Measurements from ENCODE around the gene SLX4IP.

The SLX4IP gene

DNA sequence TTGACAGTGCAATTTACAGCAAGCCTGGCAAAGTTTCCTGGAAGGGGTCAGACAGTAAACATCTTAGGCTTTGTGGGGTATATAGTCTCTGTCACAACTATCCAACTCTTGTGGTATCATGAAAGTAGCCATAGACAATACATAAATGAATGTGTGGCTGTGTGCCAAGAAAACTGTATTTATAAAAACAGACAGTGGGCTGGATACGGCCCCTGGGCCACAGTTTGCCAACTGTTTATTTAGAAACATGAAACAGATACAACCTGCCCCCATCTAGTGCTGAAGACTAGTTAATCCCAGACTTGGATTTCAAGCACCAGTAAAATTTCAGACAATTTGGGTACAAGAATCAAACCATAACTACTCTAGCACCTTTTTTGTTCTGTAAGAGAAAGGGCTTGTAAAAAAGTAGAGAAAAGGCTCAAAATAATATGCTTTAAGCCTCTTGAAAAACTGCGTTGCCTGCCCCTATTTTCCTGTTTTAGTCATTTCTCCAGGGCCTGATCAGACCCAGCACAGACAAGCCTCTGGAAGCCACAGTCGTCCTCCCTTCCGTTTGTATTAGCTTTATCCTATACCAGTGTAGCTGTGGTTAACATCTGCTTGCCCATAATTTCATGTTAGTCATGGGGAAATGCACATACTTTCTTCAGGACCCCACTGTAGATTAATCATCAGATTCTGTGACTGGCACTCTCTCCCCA lies 207.9 kb downstream of the SLX4IP start:
- no peak overlapping the region for H3K4me3 ChIP-seq (replicated peaks; ENCODE audit: low read depth, low read length)
- DNase-seq (ENCODE audit: extremely low read depth, low read depth), result no peak
- TF ChIP-seq, protein P1, sequence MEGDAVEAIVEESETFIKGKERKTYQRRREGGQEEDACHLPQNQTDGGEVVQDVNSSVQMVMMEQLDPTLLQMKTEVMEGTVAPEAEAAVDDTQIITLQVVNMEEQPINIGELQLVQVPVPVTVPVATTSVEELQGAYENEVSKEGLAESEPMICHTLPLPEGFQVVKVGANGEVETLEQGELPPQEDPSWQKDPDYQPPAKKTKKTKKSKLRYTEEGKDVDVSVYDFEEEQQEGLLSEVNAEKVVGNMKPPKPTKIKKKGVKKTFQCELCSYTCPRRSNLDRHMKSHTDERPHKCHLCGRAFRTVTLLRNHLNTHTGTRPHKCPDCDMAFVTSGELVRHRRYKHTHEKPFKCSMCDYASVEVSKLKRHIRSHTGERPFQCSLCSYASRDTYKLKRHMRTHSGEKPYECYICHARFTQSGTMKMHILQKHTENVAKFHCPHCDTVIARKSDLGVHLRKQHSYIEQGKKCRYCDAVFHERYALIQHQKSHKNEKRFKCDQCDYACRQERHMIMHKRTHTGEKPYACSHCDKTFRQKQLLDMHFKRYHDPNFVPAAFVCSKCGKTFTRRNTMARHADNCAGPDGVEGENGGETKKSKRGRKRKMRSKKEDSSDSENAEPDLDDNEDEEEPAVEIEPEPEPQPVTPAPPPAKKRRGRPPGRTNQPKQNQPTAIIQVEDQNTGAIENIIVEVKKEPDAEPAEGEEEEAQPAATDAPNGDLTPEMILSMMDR (IDR thresholded peaks at IDR 0.05; ENCODE audit: low read depth, low read length, missing control alignments), result no peak

DNA sequence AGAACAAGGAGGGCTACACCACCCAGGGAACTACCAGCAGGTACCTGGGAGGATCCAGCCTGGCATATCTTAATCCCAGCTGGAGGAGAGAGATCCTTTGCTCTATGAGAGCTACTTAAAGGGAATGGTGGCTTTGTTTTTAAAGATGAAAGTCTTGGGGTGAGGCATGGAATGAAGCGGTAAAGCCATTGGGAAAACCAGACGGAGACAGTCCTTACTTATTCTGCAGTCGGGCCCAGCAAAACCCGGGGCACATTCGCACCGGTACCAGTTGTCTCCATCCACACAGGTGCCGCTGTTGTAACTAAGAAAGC lies 208.4 kb downstream of the SLX4IP start:
- TF ChIP-seq, protein P1 (IDR thresholded peaks at IDR 0.05; ENCODE audit: low read depth, low read length, missing control alignments), result no peak
- no peak for DNase-seq (ENCODE audit: extremely low read depth, low read depth)
- H3K4me3 ChIP-seq (replicated peaks; ENCODE audit: low read depth, low read length), result no peak overlapping the region

DNA sequence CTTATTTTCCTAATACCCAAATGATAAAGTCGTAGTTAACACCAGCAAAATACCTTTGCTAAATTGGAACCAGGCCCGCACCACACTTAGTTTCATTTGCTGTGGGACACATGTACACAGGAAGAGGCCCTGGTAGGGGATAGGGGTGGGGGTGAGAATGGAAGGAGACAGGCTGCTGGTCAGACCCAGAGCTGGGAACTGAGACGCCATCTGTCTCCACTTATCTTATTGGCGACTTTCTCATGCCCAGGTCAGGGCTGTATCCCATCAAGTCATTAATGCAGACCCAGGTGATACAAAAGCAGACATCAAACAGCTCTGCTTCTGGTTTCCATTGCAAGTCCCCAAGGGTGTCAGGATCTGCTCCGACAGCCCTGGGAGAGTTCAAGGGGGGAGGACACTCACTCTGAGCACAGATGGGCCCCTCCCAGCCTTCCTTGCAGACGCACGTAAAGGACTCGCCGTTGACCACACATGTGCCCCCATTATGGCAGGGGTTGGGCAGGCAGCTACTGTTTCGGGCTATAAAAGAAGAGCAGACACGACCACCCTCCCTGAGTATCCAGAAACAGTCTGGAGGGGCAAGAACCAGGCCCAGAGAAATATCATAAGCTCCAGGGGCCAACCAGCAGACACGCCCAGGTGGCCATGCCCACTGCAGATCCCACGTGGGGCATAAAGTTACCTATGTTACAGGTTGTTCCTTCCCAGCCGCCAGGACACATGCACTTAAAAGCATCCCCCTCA lies 209.5 kb downstream of the SLX4IP start:
- no peak overlapping the region for H3K4me3 ChIP-seq (replicated peaks; ENCODE audit: low read depth, low read length)
- DNase-seq (ENCODE audit: extremely low read depth, low read depth), result no peak
- TF ChIP-seq, protein P1 (IDR thresholded peaks at IDR 0.05; ENCODE audit: low read depth, low read length, missing control alignments), result no peak

DNA sequence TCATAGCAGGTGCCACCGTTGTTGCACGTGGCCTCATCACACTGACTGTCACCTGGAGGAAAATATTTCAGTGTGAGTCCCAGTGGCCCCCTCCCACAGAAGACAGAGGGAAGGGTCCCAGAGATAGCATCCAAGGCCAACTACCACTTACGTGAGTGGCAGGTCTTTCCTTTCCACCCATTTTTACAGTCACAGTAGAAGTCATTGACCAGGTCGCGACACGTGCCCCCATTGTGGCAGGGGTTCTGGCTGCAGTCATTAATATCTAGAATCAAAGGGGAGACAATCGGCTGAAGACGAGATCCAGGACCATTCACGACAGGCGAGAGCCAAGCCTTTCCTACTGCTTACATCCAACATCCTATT lies 210.1 kb downstream of the SLX4IP start:
- TF ChIP-seq, protein P1 (IDR thresholded peaks at IDR 0.05; ENCODE audit: low read depth, low read length, missing control alignments), result no peak
- no peak for DNase-seq (ENCODE audit: extremely low read depth, low read depth)
- H3K4me3 ChIP-seq (replicated peaks; ENCODE audit: low read depth, low read length), result no peak overlapping the region

DNA sequence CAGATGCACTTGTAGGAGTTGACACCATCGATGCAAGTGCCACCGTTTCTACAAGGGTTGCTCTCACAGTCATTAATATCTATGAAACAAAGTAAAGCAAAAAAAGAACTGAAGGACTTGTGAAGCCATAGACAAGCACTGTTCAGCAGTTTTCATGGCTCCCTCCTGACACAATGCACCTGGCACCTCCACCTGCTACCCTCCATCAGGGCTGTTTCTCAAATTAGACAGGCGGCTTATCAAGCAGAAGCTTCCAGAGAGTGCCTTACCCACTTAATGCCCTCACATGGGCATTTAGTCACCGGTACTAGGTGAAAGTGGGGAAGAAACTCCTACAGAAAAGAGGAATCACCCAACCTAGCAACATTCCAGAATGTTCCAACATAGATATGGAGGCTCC lies 210.9 kb downstream of the SLX4IP start:
- TF ChIP-seq, protein P1 (IDR thresholded peaks at IDR 0.05; ENCODE audit: low read depth, low read length, missing control alignments), result no peak
- H3K4me3 ChIP-seq (replicated peaks; ENCODE audit: low read depth, low read length), result no peak overlapping the region
- DNase-seq (ENCODE audit: extremely low read depth, low read depth), result no peak

DNA sequence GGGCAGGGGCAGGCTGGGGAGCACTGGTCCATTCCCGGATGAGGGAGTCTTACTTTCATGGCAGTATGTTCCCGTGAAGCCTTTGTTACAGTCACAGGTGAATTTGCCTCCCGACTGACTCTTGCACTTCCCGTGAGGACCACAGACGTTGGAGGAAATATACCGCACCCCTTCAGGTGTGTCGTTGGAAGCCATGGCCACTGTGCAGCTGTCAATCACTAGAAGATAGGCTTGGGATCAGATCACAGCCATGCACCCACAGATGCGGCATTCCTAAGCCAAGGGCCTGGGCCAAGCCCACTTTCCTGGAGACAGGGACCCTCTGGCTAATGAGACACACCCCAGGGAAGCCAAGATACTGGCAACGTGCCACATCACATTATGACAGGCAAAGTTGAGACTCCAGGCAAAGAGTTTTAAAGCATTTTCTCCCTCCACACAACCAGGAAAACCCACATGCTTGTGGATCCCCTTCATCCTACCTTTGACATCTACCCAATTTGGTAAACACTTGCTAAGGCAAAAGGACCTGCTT lies 211.8 kb downstream of the SLX4IP start:
- no peak overlapping the region for H3K4me3 ChIP-seq (replicated peaks; ENCODE audit: low read depth, low read length)
- no peak for DNase-seq (ENCODE audit: extremely low read depth, low read depth)
- TF ChIP-seq, protein P1 (IDR thresholded peaks at IDR 0.05; ENCODE audit: low read depth, low read length, missing control alignments), result no peak
